SK-N-SH (cell line): Measurements from ENCODE around the gene CDR2. TPM values are rescaled to one million over a fixed set of nuclear protein-coding genes. Genes with fewer than 3 reads are reported as not detected.

Experiments
- CTCF ChIA-PET: fragments of 300-600, 350-600 bp; formaldehyde crosslinking; extraction: SDS; loops from one replicate; lab custom pipeline; 2021; lab: Yijun Ruan, JAX
- POLR2A ChIA-PET: fragments of 350-600 bp; sonication (Branson Sonifier 250); formaldehyde crosslinking; extraction: SDS; loops from one replicate; lab custom pipeline; 2020; ENCODE audit warnings: antibody characterized with exemption, inconsistent platforms; lab: Yijun Ruan, JAX
- DNase-seq: peaks from one replicate; pipeline ENCODE4 v3.0.0; 2012
- H2AFZ ChIP-seq: fragments of 200-600 bp; sonication (generic); 2 replicates; pipeline ENCODE4 v1.8.1; 2016; ENCODE audit warnings: antibody characterized with exemption, mild to moderate bottlenecking, low read depth
- H3F3A ChIP-seq: fragments of 200-600 bp; sonication (generic); replicated peaks from 2 replicates; pipeline ENCODE3; 2016; ENCODE audit warnings: antibody characterized with exemption, mild to moderate bottlenecking; ENCODE audit not compliant: insufficient read depth
- H3K27ac ChIP-seq, 2 experiments: fragments of 200-500 bp in 1 of 2; fragments of 200-600 bp in 1 of 2; sonication (Bioruptor generic) in 1 of 2; sonication (generic), shearing (Covaris generic) in 1 of 2; 2 replicates each; pipeline versions ENCODE4 v1.5.1 to v1.6.1; 2014 to 2016; ENCODE audit warnings: low read depth in 2 of 2, inconsistent platforms in 1 of 2, low read length in 1 of 2, mild to moderate bottlenecking in 1 of 2, mixed read lengths in 1 of 2
- H3K27me3 ChIP-seq: fragments of 200-600 bp; sonication (generic), shearing (Covaris generic); 2 replicates; pipeline ENCODE4 v1.6.1; 2016; ENCODE audit warnings: mixed run types; ENCODE audit not compliant: insufficient read depth
- H3K36me3 ChIP-seq, 2 experiments: fragments of 200-500 bp in 1 of 2; fragments of 200-600 bp in 1 of 2; sonication (Bioruptor generic) in 1 of 2; sonication (generic) in 1 of 2; replicated peaks in 1 of 2; 2 replicates each; pipeline versions ENCODE3 to v1.5.1; 2014 to 2016; ENCODE audit warnings: low read length in 1 of 2, mild to moderate bottlenecking in 1 of 2; ENCODE audit not compliant: insufficient read depth in 2 of 2, control insufficient read depth in 1 of 2
- H3K4me1 ChIP-seq, 2 experiments: fragments of 200-500 bp in 1 of 2; fragments of 200-600 bp in 1 of 2; sonication (Bioruptor generic) in 1 of 2; sonication (generic), shearing (Covaris generic) in 1 of 2; 2 replicates each; pipeline versions ENCODE4 v1.5.1 to v1.6.1; 2014 to 2016; ENCODE audit warnings: low read depth in 1 of 2, low read length in 1 of 2, mixed run types in 1 of 2; ENCODE audit not compliant: insufficient read depth in 2 of 2, control insufficient read depth in 1 of 2
- H3K4me2 ChIP-seq: fragments of 200-600 bp; sonication (generic), shearing (Covaris generic); 2 replicates; pipeline ENCODE4 v1.6.1; 2017; ENCODE audit warnings: mixed run types
- H3K4me3 ChIP-seq, 2 experiments: fragments of 200-500 bp in 1 of 2; fragments of 200-600 bp in 1 of 2; sonication (Bioruptor generic) in 1 of 2; sonication (generic), shearing (Covaris generic) in 1 of 2; 2 replicates each; pipeline versions ENCODE4 v1.5.1 to v1.8.1; 2014 to 2016; ENCODE audit warnings: low read depth in 2 of 2, inconsistent platforms in 1 of 2, low read length in 1 of 2, mild to moderate bottlenecking in 1 of 2, mixed read lengths in 1 of 2, moderate library complexity in 1 of 2
- H3K79me2 ChIP-seq: fragments of 200-600 bp; sonication (generic); 2 replicates; pipeline ENCODE4 v1.8.1; 2017; ENCODE audit warnings: mild to moderate bottlenecking; ENCODE audit not compliant: insufficient read depth
- H3K9ac ChIP-seq: fragments of 200-600 bp; sonication (generic); 2 replicates; pipeline ENCODE4 v1.6.1; 2017; ENCODE audit warnings: mixed run types
- H3K9me2 ChIP-seq: fragments of 200-600 bp; sonication (generic); 2 replicates; pipeline ENCODE4 v1.6.1; 2017; ENCODE audit warnings: mixed run types
- H3K9me3 ChIP-seq: fragments of 200-600 bp; sonication (generic); 2 replicates; pipeline ENCODE4 v1.6.1; 2017; ENCODE audit warnings: mixed run types, mild to moderate bottlenecking, moderate library complexity
- H4K20me1 ChIP-seq: fragments of 200-600 bp; sonication (generic); 2 replicates; pipeline ENCODE4 v1.6.1; 2017; ENCODE audit warnings: mild to moderate bottlenecking, mixed run types; ENCODE audit not compliant: insufficient read depth
- CHD2 ChIP-seq: fragments of 150-350 bp; IDR thresholded peaks from 2 replicates; pipeline ENCODE4 v1.6.1; 2018; ENCODE audit warnings: low read length; ENCODE audit not compliant: partially characterized antibody
- ELF1 ChIP-seq: IDR thresholded peaks from 2 replicates; pipeline ENCODE4 v1.4.0; 2012
- EP300 ChIP-seq, 2 experiments: IDR thresholded peaks; 2 replicates each; pipeline versions ENCODE4 v1.4.0 to v1.6.1; 2012; ENCODE audit warnings: borderline replicate concordance in 1 of 2, low read depth in 1 of 2, low read length in 1 of 2
- EZH2phosphoT487 ChIP-seq: fragments of 200-600 bp; sonication (generic); IDR thresholded peaks from 2 replicates; pipeline ENCODE4 v1.6.1; 2017; ENCODE audit warnings: low read depth, mixed run types, mild to moderate bottlenecking, antibody characterized with exemption, moderate library complexity, borderline replicate concordance
- FOSL2 ChIP-seq: IDR thresholded peaks from 2 replicates; pipeline ENCODE4 v1.4.0; 2012; ENCODE audit warnings: low read depth, mild to moderate bottlenecking, moderate library complexity, borderline replicate concordance
- FOXJ3 ChIP-seq: sonication (generic); formaldehyde crosslinking; IDR thresholded peaks from 2 replicates; pipeline ENCODE4 v1.5.1; 2020; ENCODE audit warnings: mild to moderate bottlenecking, missing genetic modification reagents
- FOXM1 ChIP-seq: IDR thresholded peaks from 2 replicates; pipeline ENCODE4 v1.4.0; 2012; ENCODE audit warnings: low read depth, mild to moderate bottlenecking
- GABPA ChIP-seq: IDR thresholded peaks from 2 replicates; pipeline ENCODE4 v1.4.0; 2012; ENCODE audit warnings: low read depth, mild to moderate bottlenecking
- JUND ChIP-seq: IDR thresholded peaks from 2 replicates; pipeline ENCODE4 v1.4.0; 2012
- MEF2A ChIP-seq: IDR thresholded peaks from 2 replicates; pipeline ENCODE4 v1.4.0; 2012; ENCODE audit warnings: low read depth, borderline replicate concordance
- NFIC ChIP-seq: IDR thresholded peaks from 2 replicates; pipeline ENCODE4 v1.4.0; 2012; ENCODE audit warnings: borderline replicate concordance
- RCOR1 ChIP-seq: fragments of 150-350 bp; IDR thresholded peaks from 2 replicates; pipeline ENCODE4 v1.6.1; 2017; ENCODE audit warnings: antibody characterized with exemption, low read length
- TAF1 ChIP-seq: IDR thresholded peaks from 2 replicates; pipeline ENCODE4 v1.6.1; 2012; ENCODE audit warnings: low read depth, mild to moderate bottlenecking, low read length, moderate library complexity, borderline replicate concordance
- polyA plus RNA-seq, 3 experiments: library from polyadenylated mRNA; depleted of rRNA; stranded (reverse); fragments of >200 nt; gene quantifications; 2 replicates each; pipeline ENCODE4 v1.2.3, GENCODE V29; 2012
- TF ChIP-seq, protein P1 (sequence below): IDR thresholded peaks from 2 replicates; pipeline ENCODE4 v1.4.0; 2012; ENCODE audit warnings: low read depth, borderline replicate concordance
- TF ChIP-seq, protein P2 (sequence below): IDR thresholded peaks from 2 replicates; pipeline ENCODE4 v1.6.1; 2012; ENCODE audit warnings: mild to moderate bottlenecking, low read depth, low read length, moderate library complexity
- TF ChIP-seq, protein P3 (sequence below): IDR thresholded peaks from 2 replicates; pipeline ENCODE4; 2012
- TF ChIP-seq, protein P4 (sequence below): IDR thresholded peaks from 2 replicates; pipeline ENCODE4 v1.4.0; 2012; ENCODE audit warnings: low read depth, borderline replicate concordance
- TF ChIP-seq, protein P5 (sequence below): IDR thresholded peaks from 2 replicates; pipeline ENCODE4 v1.4.0; 2012; ENCODE audit warnings: low read depth
- TF ChIP-seq, protein P6 (sequence below): fragments of 150-350 bp; IDR thresholded peaks from 2 replicates; pipeline ENCODE4 v1.6.1; 2017; ENCODE audit warnings: antibody characterized with exemption, low read length, low read depth, borderline replicate concordance

CDR2 gene
- polyA plus RNA-seq, 1 of the 3 experiments (the other 2 are of a cell fraction) = 30.3 TPM

DNA sequence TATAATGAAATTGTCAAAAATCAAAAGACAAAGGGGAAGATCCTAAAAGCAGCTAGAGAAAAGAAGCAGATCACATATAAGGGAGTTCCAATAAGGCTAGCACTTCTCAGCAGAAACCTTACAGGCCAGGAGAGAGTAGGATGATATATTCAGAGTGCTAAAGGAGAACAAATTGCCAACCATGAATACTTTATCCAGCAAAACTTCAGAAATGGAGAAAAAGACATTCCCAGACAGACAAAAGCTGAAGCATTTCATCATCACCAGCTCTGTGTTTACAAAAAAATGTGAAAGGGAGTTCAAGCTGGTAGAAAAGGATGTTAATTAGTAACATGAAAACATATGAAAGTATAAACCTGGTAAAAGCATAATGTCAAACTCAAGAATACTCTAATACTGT is 37.4 kb downstream of the CDR2 start (continued):
- no peak for TF ChIP-seq CHD2
- TF ChIP-seq JUND = no peak
- TF ChIP-seq GABPA = no peak
- TF ChIP-seq FOSL2 = no peak
- no peak for TF ChIP-seq NFIC
- TF ChIP-seq, protein P1, sequence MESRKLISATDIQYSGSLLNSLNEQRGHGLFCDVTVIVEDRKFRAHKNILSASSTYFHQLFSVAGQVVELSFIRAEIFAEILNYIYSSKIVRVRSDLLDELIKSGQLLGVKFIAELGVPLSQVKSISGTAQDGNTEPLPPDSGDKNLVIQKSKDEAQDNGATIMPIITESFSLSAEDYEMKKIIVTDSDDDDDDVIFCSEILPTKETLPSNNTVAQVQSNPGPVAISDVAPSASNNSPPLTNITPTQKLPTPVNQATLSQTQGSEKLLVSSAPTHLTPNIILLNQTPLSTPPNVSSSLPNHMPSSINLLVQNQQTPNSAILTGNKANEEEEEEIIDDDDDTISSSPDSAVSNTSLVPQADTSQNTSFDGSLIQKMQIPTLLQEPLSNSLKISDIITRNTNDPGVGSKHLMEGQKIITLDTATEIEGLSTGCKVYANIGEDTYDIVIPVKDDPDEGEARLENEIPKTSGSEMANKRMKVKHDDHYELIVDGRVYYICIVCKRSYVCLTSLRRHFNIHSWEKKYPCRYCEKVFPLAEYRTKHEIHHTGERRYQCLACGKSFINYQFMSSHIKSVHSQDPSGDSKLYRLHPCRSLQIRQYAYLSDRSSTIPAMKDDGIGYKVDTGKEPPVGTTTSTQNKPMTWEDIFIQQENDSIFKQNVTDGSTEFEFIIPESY = no peak
- no peak for TF ChIP-seq FOXJ3 (CRISPR knock-in tag)
- TF ChIP-seq, all 33 proteins: peak for 0

DNA sequence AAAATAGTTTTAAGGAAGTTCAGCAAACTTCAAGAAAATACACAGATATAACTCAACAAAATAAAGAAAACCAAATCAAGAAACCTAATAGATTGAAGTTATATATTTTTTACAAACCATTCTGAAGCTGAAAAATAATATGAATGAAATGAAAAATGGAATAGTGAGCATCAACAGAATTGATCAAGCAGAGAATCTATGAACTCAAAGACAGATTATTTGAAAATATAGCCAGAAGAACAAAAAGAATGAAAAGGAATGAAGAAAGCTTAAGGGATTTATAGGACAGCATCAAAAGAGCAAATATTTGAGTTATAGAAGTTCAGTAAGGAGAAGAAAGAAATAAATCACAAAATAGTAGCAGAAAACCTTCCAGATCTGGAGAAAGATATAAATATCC is 37.8 kb downstream of the CDR2 start:
- Histone ChIP-seq H3K9me3 (peaks cover 9% of the 10 kb centered on the region; the same call in 1 of the 2 replicates), H3K36me3 (peaks cover 45 to 71% of the 10 kb centered on the region in 2 experiments), H3K9ac (no peak overlapping the region), H3K4me3 (no peak overlapping the region), H2AFZ (no peak overlapping the region), H3K4me1 (no peaks in the 10 kb centered on the region), H4K20me1 (no peaks in the 10 kb centered on the region), H3F3A (peaks cover 30% of the 10 kb centered on the region), H3K27me3 (no peaks in the 10 kb centered on the region), H3K9me2 (no peaks in the 10 kb centered on the region), H3K4me2 (no peak overlapping the region), H3K27ac (no peak overlapping the region), H3K79me2 (peaks cover 28% of the 10 kb centered on the region)
- DNase-seq = no peak
- ChIA-PET CTCF (interaction anchor here (0.6 to 1.4 kb wide), 4 partner anchors 10 to 39 kb away, joined by 3 read pairs; no protein-coding TSS in a partner anchor), POLR2A (no interaction called here)
- TF ChIP-seq, protein P2, sequence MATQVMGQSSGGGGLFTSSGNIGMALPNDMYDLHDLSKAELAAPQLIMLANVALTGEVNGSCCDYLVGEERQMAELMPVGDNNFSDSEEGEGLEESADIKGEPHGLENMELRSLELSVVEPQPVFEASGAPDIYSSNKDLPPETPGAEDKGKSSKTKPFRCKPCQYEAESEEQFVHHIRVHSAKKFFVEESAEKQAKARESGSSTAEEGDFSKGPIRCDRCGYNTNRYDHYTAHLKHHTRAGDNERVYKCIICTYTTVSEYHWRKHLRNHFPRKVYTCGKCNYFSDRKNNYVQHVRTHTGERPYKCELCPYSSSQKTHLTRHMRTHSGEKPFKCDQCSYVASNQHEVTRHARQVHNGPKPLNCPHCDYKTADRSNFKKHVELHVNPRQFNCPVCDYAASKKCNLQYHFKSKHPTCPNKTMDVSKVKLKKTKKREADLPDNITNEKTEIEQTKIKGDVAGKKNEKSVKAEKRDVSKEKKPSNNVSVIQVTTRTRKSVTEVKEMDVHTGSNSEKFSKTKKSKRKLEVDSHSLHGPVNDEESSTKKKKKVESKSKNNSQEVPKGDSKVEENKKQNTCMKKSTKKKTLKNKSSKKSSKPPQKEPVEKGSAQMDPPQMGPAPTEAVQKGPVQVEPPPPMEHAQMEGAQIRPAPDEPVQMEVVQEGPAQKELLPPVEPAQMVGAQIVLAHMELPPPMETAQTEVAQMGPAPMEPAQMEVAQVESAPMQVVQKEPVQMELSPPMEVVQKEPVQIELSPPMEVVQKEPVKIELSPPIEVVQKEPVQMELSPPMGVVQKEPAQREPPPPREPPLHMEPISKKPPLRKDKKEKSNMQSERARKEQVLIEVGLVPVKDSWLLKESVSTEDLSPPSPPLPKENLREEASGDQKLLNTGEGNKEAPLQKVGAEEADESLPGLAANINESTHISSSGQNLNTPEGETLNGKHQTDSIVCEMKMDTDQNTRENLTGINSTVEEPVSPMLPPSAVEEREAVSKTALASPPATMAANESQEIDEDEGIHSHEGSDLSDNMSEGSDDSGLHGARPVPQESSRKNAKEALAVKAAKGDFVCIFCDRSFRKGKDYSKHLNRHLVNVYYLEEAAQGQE = no peak
- TF ChIP-seq, protein P3, sequence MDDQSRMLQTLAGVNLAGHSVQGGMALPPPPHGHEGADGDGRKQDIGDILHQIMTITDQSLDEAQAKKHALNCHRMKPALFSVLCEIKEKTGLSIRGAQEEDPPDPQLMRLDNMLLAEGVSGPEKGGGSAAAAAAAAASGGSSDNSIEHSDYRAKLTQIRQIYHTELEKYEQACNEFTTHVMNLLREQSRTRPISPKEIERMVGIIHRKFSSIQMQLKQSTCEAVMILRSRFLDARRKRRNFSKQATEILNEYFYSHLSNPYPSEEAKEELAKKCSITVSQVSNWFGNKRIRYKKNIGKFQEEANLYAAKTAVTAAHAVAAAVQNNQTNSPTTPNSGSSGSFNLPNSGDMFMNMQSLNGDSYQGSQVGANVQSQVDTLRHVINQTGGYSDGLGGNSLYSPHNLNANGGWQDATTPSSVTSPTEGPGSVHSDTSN = no peak
- TF ChIP-seq, protein P4, sequence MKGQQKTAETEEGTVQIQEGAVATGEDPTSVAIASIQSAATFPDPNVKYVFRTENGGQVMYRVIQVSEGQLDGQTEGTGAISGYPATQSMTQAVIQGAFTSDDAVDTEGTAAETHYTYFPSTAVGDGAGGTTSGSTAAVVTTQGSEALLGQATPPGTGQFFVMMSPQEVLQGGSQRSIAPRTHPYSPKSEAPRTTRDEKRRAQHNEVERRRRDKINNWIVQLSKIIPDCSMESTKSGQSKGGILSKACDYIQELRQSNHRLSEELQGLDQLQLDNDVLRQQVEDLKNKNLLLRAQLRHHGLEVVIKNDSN = no peak
- no peak for TF ChIP-seq EP300 (IDR thresholded peaks at IDR 0.05; ENCODE audit: borderline replicate concordance in 1 of 2, low read depth in 1 of 2, low read length in 1 of 2)
- no peak for TF ChIP-seq NFIC
- TF ChIP-seq JUND = no peak
- TF ChIP-seq EZH2phosphoT487 = no peak
- TF ChIP-seq, protein P5, sequence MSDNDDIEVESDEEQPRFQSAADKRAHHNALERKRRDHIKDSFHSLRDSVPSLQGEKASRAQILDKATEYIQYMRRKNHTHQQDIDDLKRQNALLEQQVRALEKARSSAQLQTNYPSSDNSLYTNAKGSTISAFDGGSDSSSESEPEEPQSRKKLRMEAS = no peak
- TF ChIP-seq FOXM1 = no peak
- TF ChIP-seq, protein P6, sequence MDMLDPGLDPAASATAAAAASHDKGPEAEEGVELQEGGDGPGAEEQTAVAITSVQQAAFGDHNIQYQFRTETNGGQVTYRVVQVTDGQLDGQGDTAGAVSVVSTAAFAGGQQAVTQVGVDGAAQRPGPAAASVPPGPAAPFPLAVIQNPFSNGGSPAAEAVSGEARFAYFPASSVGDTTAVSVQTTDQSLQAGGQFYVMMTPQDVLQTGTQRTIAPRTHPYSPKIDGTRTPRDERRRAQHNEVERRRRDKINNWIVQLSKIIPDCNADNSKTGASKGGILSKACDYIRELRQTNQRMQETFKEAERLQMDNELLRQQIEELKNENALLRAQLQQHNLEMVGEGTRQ = no peak
- no peak for TF ChIP-seq ELF1
- TF ChIP-seq TAF1 = no peak
- no peak for TF ChIP-seq MEF2A
- TF ChIP-seq RCOR1 = no peak
